Large intestine (tissue), 3 donors: ENCODE measurements around the gene FAF1. TPM values are rescaled to one million over a fixed set of nuclear protein-coding genes. Genes with fewer than 3 reads are reported as not detected.
"Not testable (repeated sequence)": the region's sequence is repeated elsewhere in the genome, so short reads cannot be mapped to it uniquely, and the experiment has no call there.

Experiments
- DNase-seq, 2 donors: peaks; one replicate each; pipeline versions ENCODE4 v3.0.0 to v3.0.0-alpha.2; 2013
- H3K27ac ChIP-seq: one replicate; pipeline ENCODE4 v1.5.1; 2013; ENCODE audit warnings: low read length
- H3K27me3 ChIP-seq: 2 replicates; pipeline ENCODE4 v1.6.1; 2013; ENCODE audit warnings: low read length; ENCODE audit not compliant: control insufficient read depth, insufficient read depth
- H3K36me3 ChIP-seq: 2 replicates; pipeline ENCODE4 v1.6.1; 2013; ENCODE audit warnings: low read length; ENCODE audit not compliant: control insufficient read depth, insufficient read depth
- H3K4me1 ChIP-seq: one replicate; pipeline ENCODE4 v1.6.1; 2013; ENCODE audit warnings: low read length; ENCODE audit not compliant: control insufficient read depth, insufficient read depth
- H3K4me3 ChIP-seq: one replicate; pipeline ENCODE4 v1.5.1; 2013; ENCODE audit warnings: low read length
- H3K9me3 ChIP-seq: one replicate; pipeline ENCODE4 v1.6.1; 2013; ENCODE audit warnings: mild to moderate bottlenecking, low read depth, low read length, moderate library complexity; ENCODE audit not compliant: control insufficient read depth
- WGBS: methylation state at CpG from one replicate; pipeline ENCODE4 v1.1.5; 2013; ENCODE audit warnings: low lambda C conversion rate; ENCODE audit not compliant: insufficient coverage; 5-methylcytosine and 5-hydroxymethylcytosine counted together
- polyA plus RNA-seq: library from polyadenylated mRNA; unstranded; fragments of 120-200 nt; gene quantifications from one replicate; pipeline ENCODE4 v1.2.1, GENCODE V29; 2013

FAF1 gene
- polyA plus RNA-seq, 1 donor: 47.1 TPM

DNA sequence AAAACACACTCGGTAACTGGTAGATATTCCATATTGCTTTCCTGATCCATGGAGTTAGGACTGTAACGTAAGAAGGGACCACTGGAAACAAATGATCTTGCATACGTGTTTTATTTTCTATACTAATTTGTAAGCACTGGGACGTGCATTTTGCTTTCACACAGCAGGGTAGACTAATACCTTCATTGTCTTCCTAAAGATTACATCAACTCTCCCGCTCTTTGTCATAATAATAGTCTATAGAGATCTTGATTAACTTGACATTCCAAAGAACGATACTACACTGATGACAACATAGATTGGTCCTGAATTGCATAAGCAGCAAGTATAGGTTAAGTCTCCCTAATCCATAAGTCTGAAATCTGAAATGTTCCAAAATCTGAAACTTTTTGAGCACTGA, 166.5 kb downstream of the FAF1 start:
- DNase-seq: no peak
- H3K27ac ChIP-seq: no peak overlapping the region
- WGBS: 93% methylated on average over 3 of the region's 6 CpGs
- H3K9me3 ChIP-seq: no peaks in the 10 kb centered on the region
- H3K36me3 ChIP-seq: no peaks in the 10 kb centered on the region
- H3K27me3 ChIP-seq: no peaks in the 10 kb centered on the region
- H3K4me1 ChIP-seq: no peaks in the 10 kb centered on the region
- H3K4me3 ChIP-seq: no peak overlapping the region

DNA sequence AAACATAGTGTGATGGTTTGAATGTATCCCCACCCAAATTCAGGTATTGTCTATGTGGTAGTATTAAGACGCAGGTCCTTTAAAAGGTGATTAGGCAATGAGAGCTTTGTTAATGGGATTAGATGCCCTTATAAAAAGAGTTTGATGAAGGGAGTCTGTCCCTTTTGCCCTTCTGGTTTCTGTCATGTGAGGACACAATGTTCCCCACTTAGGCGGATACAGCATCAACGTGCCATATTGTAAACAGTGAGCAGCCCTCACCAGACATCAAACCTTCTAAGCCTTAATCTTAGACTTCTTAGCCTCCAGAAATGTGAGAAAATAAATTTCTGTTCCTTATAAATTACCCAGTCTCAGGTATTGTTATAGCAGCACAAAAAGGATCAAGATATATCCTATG, 172.8 kb downstream of the FAF1 start:
- Histone ChIP-seq H3K27ac (no peak overlapping the region), H3K9me3 (no peaks in the 10 kb centered on the region), H3K27me3 (no peaks in the 10 kb centered on the region), H3K4me3 (no peak overlapping the region), H3K4me1 (no peaks in the 10 kb centered on the region), H3K36me3 (peaks cover 6% of the 10 kb centered on the region)
- no CpG with 5 or more reads among the region's 3 CpGs for WGBS
- no peak for DNase-seq

DNA sequence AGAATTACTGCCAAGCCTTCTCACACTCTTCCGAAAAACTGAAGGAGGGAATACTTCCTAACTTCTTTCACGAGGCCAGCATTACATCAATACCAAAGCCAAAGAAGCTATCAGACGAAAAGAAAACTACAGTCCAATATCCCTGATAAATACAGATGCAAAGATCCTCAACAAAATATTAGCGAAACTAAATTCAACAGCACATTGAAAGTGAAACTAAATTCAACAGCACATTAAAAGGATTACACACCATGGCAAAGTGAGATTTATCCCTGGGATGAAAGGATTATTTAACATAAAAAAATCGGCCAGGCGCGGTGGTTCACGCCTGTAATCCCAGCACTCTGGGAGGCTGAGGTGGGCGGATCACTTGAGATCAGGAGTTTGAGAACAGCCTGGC, 176.8 kb downstream of the FAF1 start:
- H3K27me3 ChIP-seq: no peaks in the 10 kb centered on the region
- H3K36me3 ChIP-seq: peaks cover 22% of the 10 kb centered on the region
- no peak overlapping the region for H3K27ac ChIP-seq
- no peak for DNase-seq
- H3K4me3 ChIP-seq: no peak overlapping the region
- no peaks in the 10 kb centered on the region for H3K4me1 ChIP-seq
- WGBS: 100% methylated on average over 3 of the region's 9 CpGs
- H3K9me3 ChIP-seq: no peaks in the 10 kb centered on the region

DNA sequence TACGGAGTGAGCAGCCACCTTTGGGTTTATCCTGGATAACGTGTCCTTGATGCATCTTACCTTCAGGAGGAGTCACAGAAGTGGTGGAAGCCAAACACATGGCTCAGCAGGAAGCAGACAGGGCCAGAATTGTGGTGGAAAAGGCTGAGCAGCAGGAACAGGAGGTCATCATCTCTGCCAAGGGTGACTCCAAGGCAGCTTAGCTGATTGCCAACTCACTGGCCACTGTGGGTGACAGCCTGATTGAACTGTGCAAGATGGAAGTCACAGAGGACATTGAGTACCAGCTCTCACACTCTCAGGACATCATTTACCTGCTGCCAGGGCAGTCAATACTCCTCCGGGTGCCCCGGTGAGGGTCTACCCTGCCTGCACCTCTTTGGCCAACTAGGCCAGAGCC, 179.3 kb downstream of the FAF1 start:
- no CpG with 5 or more reads among the region's 4 CpGs for WGBS
- Histone ChIP-seq H3K4me3 (no peak overlapping the region), H3K27ac (no peak overlapping the region), H3K9me3 (no peaks in the 10 kb centered on the region), H3K4me1 (no peaks in the 10 kb centered on the region), H3K36me3 (peaks cover 18% of the 10 kb centered on the region), H3K27me3 (no peaks in the 10 kb centered on the region)
- DNase-seq: no peak

DNA sequence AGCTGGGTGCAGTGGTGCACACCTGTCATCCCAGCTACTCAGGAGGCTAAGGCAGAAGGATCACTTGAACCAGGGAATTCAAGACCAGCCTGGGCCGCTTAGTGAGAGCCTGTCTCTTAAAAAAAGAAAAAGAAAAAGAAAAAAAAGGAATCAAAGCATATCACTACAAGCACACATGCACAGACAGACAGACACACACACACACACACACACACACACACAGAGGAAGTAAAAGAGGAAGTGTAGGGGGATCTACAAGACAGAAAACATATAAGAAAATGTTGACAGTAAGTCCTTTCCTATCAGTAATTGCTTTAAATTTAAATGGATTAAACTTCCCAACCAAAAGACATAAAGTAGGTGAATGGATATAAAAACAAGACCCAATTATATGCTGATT, 180.3 kb downstream of the FAF1 start:
- WGBS: no CpG with 5 or more reads among the region's 1 CpG
- no peaks in the 10 kb centered on the region for H3K9me3 ChIP-seq
- no peak overlapping the region for H3K27ac ChIP-seq
- no peak for DNase-seq
- H3K4me3 ChIP-seq: no peak overlapping the region
- no peaks in the 10 kb centered on the region for H3K27me3 ChIP-seq
- H3K4me1 ChIP-seq: no peaks in the 10 kb centered on the region
- H3K36me3 ChIP-seq: peaks cover 16% of the 10 kb centered on the region

DNA sequence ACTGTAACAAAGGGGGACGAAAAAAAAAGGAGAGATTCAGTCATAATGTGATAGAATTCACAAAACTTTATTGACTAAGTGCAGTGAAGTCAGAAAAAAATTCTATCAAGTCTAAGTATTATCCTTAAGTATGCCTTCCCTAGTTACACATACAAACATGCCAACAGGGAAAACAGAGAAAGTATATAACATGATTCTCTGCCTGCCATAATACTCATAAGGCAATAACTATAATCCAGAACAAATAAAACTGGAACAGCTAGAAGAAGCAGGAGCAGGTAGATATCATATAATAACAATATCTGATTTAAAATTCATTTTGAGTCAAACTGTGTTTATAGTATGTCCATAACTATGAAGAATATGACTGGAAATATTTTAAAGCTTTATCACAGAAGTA, 184.3 kb downstream of the FAF1 start:
- Histone ChIP-seq H3K9me3 (no peaks in the 10 kb centered on the region), H3K4me1 (no peaks in the 10 kb centered on the region), H3K27ac (no peak overlapping the region), H3K27me3 (no peaks in the 10 kb centered on the region), H3K4me3 (no peak overlapping the region), H3K36me3 (peaks cover 13% of the 10 kb centered on the region)
- no peak for DNase-seq
- WGBS: 88% methylated on average over 1 of the region's 1 CpG

DNA sequence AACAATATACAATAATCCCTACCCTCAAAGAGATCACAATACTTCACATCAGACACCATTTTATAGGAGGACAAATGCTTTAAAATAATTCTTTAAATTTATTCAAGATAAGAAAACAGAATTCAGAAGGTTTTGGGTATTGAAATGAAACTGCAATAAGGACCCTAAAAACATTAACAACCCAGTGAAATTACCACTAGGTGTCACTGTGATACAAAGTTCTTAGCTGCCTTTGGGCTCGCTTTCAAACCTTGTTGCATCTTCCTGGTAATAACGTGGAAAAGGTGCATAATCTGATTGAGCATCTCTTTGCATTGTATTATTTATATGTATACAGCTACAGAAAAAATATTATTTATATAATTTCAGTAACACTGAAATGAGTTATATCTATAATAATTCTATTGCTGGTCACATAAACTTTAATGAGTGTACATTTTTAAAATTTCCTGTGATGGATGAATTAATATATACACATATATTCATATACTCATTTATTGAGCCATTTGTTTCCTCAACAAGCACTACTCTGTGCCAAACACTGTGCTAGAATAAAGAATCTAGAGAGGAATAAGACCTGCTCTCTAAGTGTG, 185.2 kb downstream of the FAF1 start:
- Histone ChIP-seq H3K36me3 (peaks cover 6% of the 10 kb centered on the region), H3K27ac (no peak overlapping the region), H3K4me1 (no peaks in the 10 kb centered on the region), H3K4me3 (no peak overlapping the region), H3K9me3 (no peaks in the 10 kb centered on the region), H3K27me3 (no peaks in the 10 kb centered on the region)
- WGBS: no CpG with 5 or more reads among the region's 2 CpGs
- DNase-seq: peak; percentile 19 to 30

DNA sequence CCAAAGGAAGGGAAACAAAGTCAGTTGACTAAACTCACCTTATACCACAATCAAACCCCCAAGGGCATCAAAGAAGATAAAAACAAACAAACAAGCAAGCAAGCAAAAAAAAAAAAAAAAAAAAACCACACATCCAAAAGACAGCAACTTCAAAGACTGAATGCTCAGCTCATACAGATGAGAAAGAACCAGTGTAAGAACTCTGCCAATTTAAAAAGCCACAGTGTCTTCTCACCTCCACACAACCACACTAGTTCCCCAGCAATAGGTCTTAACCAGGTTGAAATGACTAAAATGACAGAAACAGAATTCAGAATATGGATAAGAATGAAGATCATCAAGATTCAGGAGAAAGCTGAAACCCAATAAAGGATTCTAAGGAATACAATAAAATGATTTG, 193.4 kb downstream of the FAF1 start:
- Histone ChIP-seq H3K27me3 (no peaks in the 10 kb centered on the region), H3K4me1 (no peaks in the 10 kb centered on the region), H3K36me3 (peaks cover 3% of the 10 kb centered on the region), H3K27ac (no peak overlapping the region), H3K9me3 (no peaks in the 10 kb centered on the region), H3K4me3 (no peak overlapping the region)
- DNase-seq: no peak

DNA sequence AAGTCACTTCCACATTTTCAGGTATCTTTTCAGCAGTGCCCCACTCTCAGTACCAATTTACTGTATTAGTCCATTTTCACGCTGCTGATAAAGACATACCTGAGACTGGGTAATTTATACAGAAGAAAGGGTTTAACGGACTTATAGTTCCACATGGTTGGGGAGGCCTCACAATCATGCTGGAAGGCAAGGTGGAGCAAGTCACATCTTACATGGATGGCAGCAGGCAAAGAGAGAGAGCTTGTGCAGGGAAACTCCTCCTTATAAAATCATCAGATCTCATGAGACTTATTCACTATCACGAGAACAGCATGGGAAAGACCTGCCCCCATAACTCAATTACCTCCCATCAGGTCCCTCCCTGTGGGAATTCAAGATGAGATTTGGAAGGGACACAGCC, 203.5 kb downstream of the FAF1 start:
- H3K36me3 ChIP-seq, DNase-seq, H3K4me3 ChIP-seq, H3K4me1 ChIP-seq, H3K9me3 ChIP-seq, H3K27ac ChIP-seq, H3K27me3 ChIP-seq: not testable (repeated sequence)
- WGBS: no CpG with 5 or more reads among the region's 3 CpGs

DNA sequence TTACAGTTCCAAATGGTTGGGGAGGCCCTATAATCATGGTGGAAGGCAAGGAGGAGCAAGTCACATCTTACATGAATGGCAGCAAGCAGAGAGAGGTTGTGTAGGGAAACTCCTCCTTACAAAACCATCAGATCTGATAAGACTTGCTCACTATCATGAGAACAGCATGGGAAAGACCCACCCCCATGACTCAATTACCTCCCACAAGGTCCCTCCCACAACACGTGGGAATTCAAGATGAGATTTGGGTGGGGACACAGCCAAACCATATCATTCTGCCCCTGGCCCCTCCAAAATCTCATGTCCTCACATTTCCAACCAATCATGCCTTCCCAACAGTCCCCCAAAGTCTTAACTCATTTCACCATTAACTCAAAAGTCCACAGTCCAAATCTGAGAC, 205.3 kb downstream of the FAF1 start:
- DNase-seq, H3K4me3 ChIP-seq, H3K27me3 ChIP-seq, H3K9me3 ChIP-seq, H3K27ac ChIP-seq, H3K4me1 ChIP-seq, H3K36me3 ChIP-seq: not testable (repeated sequence)
- WGBS: no CpG with 5 or more reads among the region's 1 CpG

DNA sequence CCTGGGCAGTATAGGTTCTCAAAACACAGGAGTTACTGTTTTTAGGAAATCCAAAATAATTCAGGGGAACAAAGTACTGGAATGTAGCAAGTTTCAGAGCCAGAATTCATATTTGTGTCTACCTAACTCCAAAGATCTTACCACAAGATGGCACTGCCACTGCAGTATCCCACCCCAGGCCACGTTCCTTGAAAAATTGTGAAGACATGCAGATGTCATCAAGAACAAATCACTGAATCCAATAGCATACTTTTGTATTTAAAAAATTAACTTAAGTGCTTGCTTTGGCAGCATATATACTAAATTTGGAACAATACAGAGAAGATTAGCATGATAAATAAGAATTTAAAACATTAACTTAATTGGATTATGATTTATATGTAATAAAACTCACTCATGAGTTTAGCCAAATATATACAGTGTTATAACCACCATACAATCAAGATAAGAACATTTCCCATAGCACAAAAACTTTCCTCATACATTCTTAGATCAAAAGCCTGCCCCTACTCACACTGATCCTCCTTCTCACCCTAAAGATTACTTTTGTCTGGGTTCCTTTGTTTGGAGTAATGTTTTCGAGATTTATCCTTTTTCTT, 209.9 kb downstream of the FAF1 start:
- H3K4me1 ChIP-seq: no peaks in the 10 kb centered on the region
- H3K36me3 ChIP-seq: no peaks in the 10 kb centered on the region
- no peak for DNase-seq
- WGBS: no CpG with 5 or more reads among the region's 2 CpGs
- no peak overlapping the region for H3K27ac ChIP-seq
- H3K9me3 ChIP-seq: no peaks in the 10 kb centered on the region
- no peak overlapping the region for H3K4me3 ChIP-seq
- no peaks in the 10 kb centered on the region for H3K27me3 ChIP-seq
